Right lobe of liver (tissue), 6 donors: ENCODE measurements around the gene KHNYN. TPM values are rescaled to one million over a fixed set of nuclear protein-coding genes. Genes with fewer than 3 reads are reported as not detected.

ENCODE experiments used
- ATAC-seq, 4 donors: fragments of 200-7000 bp; cut with Tn5 transposase; one replicate each; pipeline ENCODE4 v1.9.1; 2020; ENCODE audit warnings: mild to moderate bottlenecking in 4 of 4, moderate library complexity in 4 of 4
- DNase-seq, 3 donors: peaks; one replicate each; pipeline ENCODE4 v3.0.0-alpha.2; 2020
- H3K27ac ChIP-seq, 3 donors: fragments of 200-600 bp; one replicate each; pipeline ENCODE4 v1.8.0; 2022
- H3K27me3 ChIP-seq, 2 donors: fragments of 200-600 bp; one replicate each; pipeline ENCODE4 v1.8.0; 2022
- H3K36me3 ChIP-seq, 4 donors: fragments of 200-600 bp; sonication (generic) in 1 of 4; one replicate each; pipeline versions ENCODE4 v1.5.1 to v1.8.0; 2017 to 2022; ENCODE audit warnings: control low read depth in 1 of 4
- H3K4me1 ChIP-seq, 4 donors: fragments of 200-600 bp; sonication (generic) in 1 of 4; one replicate each; pipeline versions ENCODE4 v1.5.1 to v1.8.0; 2017 to 2022; ENCODE audit warnings: control low read depth in 1 of 4
- H3K4me3 ChIP-seq, 3 donors: fragments of 200-600 bp; one replicate each; pipeline ENCODE4 v1.8.0; 2022
- H3K9me3 ChIP-seq, 4 donors: fragments of 200-600 bp; sonication (generic) in 1 of 4; one replicate each; pipeline versions ENCODE4 v1.5.1 to v1.8.0; 2017 to 2022; ENCODE audit warnings: control low read depth in 1 of 4
- POLR2A ChIP-seq: fragments of 450-650 bp; IDR thresholded peaks from one replicate; pipeline ENCODE4 v1.6.1; 2017; ENCODE audit warnings: antibody characterized with exemption, mild to moderate bottlenecking
- WGBS: methylation state at CpG from one replicate; pipeline ENCODE4 v1.1.6; 2018; ENCODE audit warnings: low coverage, low lambda C conversion rate; ENCODE audit not compliant: insufficient coverage; ENCODE audit errors: missing lambda C conversion rate; 5-methylcytosine and 5-hydroxymethylcytosine counted together
- intact Hi-C, 2 donors: fragments of 100-400 bp; cut with DNase I; formaldehyde crosslinking; loops; one replicate each; pipeline versions ENCODE4 v1.11.2 to v1.14.1; 2022
- total RNA-seq, 6 experiments: library from RNA; depleted of rRNA in 2 of 6; stranded (reverse); fragments of >200 nt in 2 of 6; fragmentation: NEBNext Ultra II Directional in 3 of 6; extraction: Animal tissue kit (Norgen Biotek cat#: 25700) in 3 of 6; gene quantifications; one replicate each; pipeline versions ENCODE4 v1.1.0 to v1.2.4, GENCODE V29; 2016 to 2023
- TF ChIP-seq, protein P1 (sequence below), 4 donors: fragments of 200-600 bp in 3 of 4; fragments of 450-650 bp in 1 of 4; IDR thresholded peaks; one replicate each; pipeline versions ENCODE4 v1.5.1 to v1.8.0; 2016 to 2022; ENCODE audit warnings: antibody characterized with exemption in 4 of 4, mild to moderate bottlenecking in 2 of 4
- donor health status: DM: no; HTN: yes; CAD: no.
- donor health status: DM: no; HTN: no; CAD: no.
- donor health status: DM: no; HTN: no; CAD: no.
- donor health status: DM: no; HTN: yes; CAD: no.
- donor health status: DM: no; HTN: yes; CAD: no.

Gene KHNYN
- total RNA-seq, 6 experiments from 2014 or later: 19.6 to 24.9 (median 21.4) TPM

DNA sequence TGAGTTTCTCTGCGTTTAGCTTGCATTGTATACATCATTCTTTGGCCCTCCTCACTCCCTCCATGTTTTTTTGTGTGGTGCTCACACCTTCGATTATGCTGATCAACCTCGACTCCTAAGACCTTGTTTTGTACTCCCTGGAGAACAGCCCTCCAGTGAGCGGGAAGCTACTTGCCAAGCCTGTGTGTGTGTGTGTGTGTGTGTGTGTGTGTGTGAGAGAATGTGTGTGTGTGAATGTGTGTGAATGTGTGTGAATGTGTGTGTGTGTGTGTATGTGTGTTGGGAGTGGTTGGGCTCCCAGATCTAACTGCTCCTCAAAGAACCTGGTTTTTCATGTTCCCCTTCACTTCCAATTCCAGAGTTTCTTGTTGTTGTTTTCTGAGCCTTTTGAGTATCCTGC lies 24.9 kb upstream of the KHNYN start:
- Histone ChIP-seq H3K27ac (no peak overlapping the region), H3K4me1 (peaks cover 0 to 13% (median 0%) of the 10 kb centered on the region in 4 donors), H3K9me3 (no peaks in the 10 kb centered on the region), H3K27me3 (no peaks in the 10 kb centered on the region), H3K4me3 (no peak overlapping the region), H3K36me3 (no peaks in the 10 kb centered on the region)
- no peak for ATAC-seq
- 77% methylated on average over 4 of the region's 4 CpGs for WGBS
- intact Hi-C loops: no loop called here
- TF ChIP-seq, protein P1, sequence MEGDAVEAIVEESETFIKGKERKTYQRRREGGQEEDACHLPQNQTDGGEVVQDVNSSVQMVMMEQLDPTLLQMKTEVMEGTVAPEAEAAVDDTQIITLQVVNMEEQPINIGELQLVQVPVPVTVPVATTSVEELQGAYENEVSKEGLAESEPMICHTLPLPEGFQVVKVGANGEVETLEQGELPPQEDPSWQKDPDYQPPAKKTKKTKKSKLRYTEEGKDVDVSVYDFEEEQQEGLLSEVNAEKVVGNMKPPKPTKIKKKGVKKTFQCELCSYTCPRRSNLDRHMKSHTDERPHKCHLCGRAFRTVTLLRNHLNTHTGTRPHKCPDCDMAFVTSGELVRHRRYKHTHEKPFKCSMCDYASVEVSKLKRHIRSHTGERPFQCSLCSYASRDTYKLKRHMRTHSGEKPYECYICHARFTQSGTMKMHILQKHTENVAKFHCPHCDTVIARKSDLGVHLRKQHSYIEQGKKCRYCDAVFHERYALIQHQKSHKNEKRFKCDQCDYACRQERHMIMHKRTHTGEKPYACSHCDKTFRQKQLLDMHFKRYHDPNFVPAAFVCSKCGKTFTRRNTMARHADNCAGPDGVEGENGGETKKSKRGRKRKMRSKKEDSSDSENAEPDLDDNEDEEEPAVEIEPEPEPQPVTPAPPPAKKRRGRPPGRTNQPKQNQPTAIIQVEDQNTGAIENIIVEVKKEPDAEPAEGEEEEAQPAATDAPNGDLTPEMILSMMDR (IDR thresholded peaks at IDR 0.05): no peak
- TF ChIP-seq POLR2A: no peak
- no peak for DNase-seq

GRCh38 chr14:24406416-24406815 lies 23.3 kb upstream of the KHNYN start:
- Histone ChIP-seq H3K9me3 (no peaks in the 10 kb centered on the region), H3K27ac (no peak overlapping the region), H3K27me3 (no peaks in the 10 kb centered on the region), H3K4me1 (peaks cover 0 to 8% (median 0%) of the 10 kb centered on the region in 4 donors), H3K36me3 (no peaks in the 10 kb centered on the region), H3K4me3 (no peak overlapping the region)
- no peak for TF ChIP-seq POLR2A
- TF ChIP-seq, protein P1 (IDR thresholded peaks at IDR 0.05): no peak
- ATAC-seq (no peak), DNase-seq (no peak)
- WGBS: 92% methylated on average over 6 of the region's 6 CpGs
- intact Hi-C loops: no loop called here

DNA sequence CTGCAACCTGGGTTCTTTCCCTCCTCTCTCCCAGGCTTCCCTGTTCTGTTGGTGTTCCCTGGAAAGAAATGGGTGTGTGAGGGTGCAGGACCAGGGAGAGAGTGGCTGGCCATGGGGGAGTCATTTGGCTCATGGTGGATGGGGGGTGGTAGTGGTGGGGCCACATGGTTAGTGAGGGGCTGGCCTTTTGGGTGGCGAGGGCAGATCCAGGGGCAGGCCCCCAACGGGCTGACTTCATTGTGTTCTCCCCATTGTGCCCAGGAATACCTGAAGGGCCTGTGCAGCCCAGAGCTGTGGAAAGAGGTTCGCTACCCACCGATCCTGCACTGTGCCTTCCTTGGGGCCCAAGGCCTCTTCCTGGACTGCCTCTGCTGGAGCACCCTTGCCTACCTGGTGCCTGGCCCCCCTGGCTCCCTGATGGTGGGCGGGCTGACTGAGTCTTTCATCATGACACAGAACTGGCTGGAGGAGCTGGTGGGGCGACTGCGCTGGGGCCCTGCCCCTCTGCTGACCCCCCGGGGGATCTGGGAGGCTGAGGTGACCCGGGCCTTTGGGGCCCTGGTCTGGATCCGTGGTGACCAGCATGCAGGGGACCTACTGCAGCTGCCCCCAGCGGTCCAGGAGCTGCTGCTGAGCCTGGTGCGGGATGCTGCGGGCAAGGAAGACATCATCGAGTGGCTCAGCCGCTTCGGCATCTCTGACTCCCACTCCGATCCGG lies 22.0 kb upstream of the KHNYN start:
- no peak overlapping the region for H3K4me3 ChIP-seq
- no peaks in the 10 kb centered on the region for H3K27me3 ChIP-seq
- no peak for ATAC-seq
- H3K4me1 ChIP-seq: peaks cover 0 to 3% (median 0%) of the 10 kb centered on the region in 4 donors
- TF ChIP-seq, protein P1 (IDR thresholded peaks at IDR 0.05): no peak
- TF ChIP-seq POLR2A: no peak
- intact Hi-C loops: no loop called here
- no peak overlapping the region for H3K27ac ChIP-seq
- H3K9me3 ChIP-seq: no peaks in the 10 kb centered on the region
- WGBS: 100% methylated on average over 2 of the region's 18 CpGs
- no peak for DNase-seq
- no peaks in the 10 kb centered on the region for H3K36me3 ChIP-seq

DNA sequence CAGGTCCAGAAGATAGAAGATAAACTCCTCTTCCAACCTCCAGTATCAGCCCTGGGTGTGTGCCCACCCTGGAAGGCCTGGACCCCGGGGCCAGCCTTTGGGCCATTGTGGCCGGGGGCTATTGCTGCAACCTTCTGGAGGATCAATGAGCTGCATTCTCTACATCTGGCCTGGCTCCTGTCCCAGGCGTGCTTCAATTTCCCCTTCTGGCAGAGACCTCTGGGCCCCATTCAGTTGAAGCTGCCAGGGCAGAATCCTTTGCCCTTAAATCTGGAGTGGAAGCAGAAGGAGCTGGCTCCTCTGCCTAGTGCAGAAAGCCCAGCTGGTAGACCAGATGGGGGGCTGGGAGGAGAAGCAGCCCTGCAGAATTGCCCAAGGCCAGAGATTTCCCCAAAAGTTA lies 21.0 kb upstream of the KHNYN start:
- no peak for DNase-seq
- H3K9me3 ChIP-seq: no peaks in the 10 kb centered on the region
- no peaks in the 10 kb centered on the region for H3K4me1 ChIP-seq
- no peak overlapping the region for H3K4me3 ChIP-seq
- no peak overlapping the region for H3K27ac ChIP-seq
- intact Hi-C loops: no loop called here
- no peak for TF ChIP-seq POLR2A
- TF ChIP-seq, protein P1 (IDR thresholded peaks at IDR 0.05): no peak
- H3K27me3 ChIP-seq: no peaks in the 10 kb centered on the region
- no peak for ATAC-seq
- H3K36me3 ChIP-seq: no peaks in the 10 kb centered on the region
- 50% methylated on average over 2 of the region's 3 CpGs for WGBS
